A204.1 (cell line): ENCODE data around the gene LDHD.

ENCODE experiments used
- FAIRE-seq: peaks from 2 replicates; lab custom pipeline; 2012; peaks lifted over from hg19 to GRCh38; lab: Jason Lieb, UNC

LDHD gene

DNA sequence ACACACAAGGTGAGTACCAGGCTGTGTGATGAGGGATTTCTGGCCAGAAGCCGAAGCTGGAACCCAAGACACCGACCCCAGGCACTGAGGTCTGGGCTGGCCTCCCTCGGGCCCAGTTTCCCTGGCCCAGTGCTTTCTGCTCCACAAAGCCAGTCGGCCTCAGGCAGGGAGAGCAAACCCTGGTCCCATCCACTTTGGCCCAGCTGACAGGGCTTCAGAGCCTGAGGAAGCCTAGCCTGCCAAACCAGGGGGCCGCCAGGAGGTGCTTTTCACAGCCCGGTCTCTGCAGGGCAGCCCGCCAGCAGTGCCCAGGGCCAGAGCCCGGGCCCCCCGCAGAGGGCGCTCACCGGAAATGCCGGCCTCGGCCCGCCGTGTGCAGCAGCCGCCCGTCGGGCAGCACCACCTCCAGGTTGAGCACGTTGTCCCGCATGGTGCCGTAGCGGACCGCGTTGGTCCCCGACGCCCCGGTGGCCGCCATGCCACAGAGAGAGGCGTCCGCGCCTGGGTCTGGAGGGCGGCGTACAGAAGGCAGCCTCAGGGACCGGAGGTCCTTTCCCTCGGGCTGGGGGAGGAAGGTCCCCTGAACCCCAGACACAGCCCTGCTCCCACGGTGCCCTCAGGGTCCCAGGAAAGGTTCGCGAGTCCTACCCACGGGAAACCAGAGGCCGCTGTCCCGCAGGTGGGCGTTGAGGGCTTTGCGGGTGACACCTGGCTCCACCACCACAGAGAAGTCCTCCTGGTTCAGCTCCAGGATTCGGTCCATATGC is 2.2 kb downstream of the LDHD start:
- no peak for FAIRE-seq

DNA sequence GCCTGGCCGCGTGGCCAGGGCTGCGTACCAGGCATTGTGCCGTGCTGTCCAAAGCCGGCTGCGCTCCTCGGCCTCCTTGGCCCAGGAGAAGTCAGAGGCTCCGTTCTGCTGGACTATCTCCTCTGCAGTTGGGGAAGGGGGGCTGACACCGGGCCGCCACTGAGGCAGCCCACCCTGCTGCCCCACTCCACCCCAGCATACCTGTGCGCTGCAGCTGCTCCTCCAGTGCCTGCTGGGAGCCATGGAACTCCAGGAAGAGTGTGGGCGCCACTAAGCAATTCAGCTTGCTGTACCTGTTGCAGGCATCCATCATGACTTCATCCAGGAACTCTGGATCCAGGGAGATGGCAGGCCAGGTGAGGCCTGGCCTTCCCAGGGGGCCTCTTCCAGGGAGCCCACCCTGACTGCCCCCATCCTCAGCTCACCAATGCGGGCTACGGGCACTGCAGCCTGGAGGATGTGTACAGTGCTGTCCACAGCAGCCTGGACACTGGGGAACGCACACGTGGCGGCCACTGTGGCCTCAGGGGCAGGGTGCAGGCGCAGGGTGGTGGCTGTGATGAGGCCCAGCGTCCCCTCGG is 2.9 kb downstream of the LDHD start:
- no peak for FAIRE-seq

DNA sequence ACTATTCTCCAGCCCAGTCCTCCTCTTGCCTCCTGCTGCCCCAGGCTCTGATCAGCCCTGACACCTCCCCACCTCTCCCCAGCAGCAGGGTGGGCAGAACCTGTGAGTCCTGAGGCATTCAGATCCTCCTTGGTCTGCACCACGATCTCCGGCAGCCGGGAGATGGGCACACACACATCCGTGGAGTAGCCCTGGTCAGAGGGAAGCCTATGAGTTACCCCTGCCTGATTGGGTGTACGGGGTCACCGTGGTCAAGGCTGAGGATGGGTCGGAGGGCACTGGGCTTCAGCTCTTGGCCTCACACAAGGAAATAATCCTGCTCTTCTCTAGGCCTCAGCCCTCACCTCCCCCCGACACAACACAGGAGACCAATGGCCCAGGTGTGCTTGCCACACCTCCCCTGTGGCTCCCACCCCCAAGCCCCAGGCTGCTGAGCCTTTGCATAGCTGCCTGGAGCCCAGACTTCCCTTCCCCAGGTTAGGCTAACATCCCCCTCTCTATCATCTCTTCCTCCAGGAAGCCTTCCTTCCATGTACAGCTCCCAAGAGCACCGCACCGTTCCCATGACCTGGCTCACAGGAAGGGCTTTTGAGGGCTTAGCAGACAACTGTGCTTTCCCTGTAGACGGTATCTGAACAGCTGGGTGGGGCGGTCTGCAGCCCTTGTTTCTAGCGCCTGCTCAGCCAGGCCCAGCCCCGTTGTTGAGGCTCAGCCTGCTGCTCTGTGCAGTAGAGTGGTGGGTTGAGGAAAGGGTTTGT is 3.7 kb downstream of the LDHD start:
- no peak for FAIRE-seq

DNA sequence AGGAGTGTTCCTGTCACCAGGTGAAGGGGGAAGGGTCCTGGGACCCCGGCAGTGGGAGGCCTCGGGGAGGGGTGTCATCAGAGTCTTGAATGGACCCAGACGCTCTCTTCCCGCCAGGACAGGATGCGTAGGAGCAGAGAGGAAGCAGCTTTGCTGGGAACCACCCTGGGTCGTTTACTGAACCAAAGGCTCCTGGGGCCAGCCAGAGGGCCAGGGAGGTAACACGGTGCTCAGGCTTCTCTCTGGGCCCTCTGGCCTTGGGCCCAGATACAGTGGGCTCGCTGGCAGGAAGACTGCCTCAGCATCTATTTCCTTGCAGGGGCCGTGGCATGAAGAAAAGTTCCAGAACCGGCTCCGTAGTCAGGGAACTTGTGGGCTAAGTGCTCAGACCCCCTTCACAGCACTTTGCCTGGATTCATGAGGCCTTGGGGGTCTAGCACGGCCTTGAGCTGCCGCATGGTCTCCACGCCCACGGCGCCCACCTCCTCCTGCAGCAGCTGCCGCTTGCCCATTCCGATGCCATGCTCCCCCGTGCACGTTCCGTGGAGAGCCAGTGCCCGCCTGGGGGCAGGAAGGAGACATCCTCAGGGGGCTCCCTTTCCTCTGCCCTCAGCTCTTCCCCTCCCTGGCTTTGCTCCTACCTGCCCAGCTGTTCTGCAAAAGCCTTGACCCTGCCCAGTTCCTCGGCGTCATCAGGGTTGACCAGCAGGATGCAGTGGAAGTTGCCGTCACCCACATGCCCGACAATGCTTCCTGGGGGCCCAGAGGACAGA is 4.4 kb downstream of the LDHD start:
- no peak for FAIRE-seq

DNA sequence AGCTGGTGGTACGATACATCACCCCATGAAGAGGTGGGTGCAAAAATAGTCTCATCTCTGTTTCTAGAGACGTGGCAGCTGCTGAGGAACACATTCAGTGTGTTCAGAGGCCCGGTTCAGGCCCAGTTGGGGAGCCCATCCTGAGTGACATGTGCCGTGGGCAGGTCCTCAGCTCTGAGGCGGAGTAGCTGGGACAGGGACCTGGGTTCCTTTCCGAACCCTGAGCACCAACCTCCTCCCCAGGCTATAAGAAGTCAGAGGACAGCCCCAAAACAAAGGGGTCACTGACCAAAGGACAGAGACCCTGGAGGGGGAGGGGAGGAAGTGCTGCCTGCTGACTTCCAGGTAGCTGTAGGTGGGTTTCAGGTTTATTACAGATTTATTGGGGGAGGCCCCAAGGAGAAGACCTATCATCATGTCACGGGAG is 5.1 kb downstream of the LDHD start:
- FAIRE-seq, result no peak

DNA sequence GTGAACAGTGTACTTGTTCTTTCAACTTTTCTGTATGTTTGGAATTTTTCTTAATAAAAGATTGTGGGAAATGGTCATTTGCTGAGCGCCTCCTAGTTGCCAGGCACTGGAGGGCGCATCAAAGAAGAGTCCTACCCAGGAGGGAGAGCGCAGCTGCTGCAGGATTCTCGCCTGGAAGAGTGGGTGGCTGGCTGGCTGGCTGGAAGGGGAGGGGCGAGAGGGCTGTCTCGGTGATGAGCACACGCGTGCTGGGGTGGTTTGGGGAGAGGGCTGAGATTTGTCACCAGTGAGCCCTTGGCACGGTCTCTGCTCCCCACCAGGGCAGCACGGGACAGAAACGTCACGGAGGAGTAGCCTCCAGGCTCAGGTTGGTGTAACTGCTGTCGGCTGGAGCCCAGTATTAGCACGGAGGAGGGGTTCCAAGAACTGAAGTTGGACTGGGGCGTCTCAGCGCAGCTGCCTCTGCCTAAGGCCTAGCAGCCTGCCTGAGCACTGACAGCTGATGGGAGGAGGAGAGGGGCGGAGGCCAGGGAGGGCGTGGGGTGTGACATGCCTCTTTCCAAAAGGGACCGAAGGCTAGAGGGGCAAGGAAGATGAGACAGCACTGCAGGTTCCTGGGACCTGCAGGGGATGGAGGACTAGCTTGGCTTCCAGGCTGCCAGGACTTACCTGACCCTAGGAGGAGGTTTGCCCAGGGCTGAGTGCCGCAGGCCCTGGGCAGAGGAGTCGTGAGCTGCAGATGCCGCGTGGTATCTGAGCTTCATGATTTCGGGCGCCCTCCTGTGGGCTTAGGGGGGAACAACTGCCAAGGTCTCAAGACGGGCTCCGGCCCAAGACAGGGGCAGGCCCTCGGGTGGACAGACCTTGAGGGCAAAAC is 5.7 kb downstream of the LDHD start:
- no peak for FAIRE-seq

DNA sequence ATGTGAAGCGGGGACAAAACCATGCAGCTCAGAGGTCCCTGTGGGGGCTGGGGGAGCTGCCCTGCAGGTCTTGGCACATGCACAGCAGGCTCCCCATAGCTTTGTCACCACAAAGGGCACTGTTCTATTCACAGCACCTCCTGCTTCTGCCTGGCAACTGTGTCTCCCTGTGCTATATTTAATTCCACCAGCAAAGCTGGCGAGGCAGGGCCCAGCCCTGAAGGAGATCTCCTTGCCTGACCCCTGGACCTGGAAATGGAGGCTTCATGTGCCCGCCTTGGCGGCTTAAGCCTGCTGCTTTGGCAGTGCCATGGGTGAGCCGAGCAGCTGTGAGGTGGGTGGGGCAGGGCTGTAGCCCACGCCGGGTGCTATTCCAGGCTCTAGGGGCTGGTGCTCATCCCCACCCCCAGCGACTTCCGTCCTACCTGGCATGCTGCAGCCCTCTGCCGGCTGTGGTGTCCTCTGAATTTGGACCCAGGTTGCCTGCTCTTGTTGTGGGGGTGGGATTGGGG is 6.8 kb downstream of the LDHD start:
- no peak for FAIRE-seq

DNA sequence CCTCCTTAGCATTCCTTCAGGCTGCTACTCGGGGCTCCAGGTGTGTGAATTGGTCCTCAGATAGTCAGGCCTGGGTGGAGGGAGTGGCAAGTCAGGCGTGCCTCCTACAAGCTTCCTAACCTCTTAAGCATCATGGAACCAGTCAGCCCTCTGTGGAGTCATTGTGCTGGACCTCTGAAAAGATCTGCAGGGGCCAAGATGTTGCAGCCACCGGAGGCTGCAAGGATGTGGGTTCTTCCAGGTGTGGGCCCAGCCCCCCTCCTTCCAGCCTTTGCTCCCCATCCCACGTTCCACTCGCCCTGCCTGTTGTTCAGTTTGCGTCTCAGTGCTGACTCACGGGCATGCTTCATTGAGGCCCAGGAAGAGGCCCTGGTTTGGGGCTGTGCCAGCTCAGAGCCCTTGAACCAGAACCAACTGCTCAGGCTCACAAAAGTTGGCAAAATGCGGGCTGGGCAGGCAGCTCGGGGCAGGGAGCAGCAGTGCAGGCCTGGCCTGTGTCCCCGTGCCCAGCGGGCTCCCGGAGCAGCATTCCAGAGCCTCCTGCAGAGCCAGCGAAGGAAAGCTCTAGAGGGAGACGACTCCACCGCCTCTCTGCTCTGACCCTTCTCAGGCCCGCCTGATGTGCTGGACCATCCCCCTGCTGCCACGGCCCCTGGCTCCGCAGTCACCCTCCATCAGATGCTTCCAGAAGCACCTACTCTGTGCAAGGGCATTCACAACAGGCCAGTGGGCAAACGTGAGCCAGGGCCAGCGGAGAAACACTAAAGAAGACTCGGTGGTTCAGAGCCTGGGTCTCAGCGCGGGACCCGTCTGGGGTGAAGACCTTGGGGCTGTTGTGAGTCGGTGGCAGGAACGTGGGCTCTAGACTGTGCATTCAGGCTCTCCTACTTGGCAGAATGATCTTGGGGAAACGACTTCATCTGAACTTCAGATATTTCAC is 7.5 kb downstream of the LDHD start:
- no peak for FAIRE-seq

DNA sequence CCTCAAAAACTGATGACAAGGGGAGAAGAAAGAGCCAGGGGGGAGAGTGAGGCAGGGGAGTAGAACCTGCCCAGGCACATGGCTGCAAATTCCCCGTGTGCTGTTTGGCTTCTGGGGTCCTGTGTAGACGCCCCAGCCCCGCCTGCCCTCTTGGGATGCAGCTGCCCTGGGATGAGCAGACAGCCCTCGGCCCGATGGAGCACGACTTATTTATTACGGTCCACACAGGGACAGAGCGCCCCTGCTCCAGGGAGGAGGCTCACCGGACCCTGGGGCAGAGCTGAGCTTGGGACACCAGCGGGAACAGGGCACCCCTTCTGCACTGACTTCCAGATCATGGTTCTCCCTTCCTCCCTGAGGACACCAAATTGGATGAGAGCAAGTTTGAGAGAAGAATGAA is 9.1 kb downstream of the LDHD start:
- FAIRE-seq, result no peak

DNA sequence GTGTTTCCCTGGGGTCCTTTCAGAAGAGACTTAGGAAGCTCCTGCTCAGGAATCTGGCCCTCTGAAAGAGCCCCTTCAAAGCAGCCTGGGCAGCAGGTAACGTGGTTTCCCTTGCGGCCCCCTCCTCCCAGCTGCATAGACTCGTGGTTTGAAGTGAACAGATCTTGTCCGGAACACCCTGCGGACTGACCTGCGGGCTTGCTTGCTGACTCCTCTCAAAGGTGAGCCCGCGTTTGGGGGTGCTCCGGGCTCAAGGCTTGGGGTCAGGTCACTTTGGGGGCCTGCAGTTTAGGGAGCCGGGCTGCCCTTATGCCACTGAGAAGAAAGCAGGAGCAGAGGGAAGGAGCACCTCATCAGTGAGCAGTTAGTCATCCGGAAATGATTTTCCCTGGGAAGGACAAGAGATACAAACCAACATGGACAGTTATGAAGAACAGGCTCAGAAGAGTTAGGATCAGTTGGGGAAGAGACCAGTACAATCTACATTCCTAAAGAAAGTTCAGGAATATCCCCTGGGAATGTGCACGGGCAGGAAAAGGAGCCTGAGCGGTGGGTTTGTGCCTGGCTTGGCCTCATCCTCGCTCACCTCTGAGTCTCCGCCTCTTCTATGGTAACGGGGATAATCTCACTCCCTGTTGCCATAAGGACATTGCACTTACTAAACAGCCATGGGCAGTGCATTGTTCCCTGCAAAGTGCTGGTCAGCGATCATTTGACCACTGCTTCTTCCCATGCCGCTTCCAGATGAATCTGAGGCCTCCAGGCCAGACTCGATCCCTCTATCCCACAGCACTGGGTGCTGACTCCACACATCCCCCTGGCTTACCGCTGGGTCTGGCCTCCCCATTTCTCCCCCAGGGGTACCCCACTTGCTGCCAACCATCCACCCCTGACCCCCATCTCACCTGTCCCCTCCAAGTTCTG is 10.0 kb downstream of the LDHD start:
- no peak for FAIRE-seq

DNA sequence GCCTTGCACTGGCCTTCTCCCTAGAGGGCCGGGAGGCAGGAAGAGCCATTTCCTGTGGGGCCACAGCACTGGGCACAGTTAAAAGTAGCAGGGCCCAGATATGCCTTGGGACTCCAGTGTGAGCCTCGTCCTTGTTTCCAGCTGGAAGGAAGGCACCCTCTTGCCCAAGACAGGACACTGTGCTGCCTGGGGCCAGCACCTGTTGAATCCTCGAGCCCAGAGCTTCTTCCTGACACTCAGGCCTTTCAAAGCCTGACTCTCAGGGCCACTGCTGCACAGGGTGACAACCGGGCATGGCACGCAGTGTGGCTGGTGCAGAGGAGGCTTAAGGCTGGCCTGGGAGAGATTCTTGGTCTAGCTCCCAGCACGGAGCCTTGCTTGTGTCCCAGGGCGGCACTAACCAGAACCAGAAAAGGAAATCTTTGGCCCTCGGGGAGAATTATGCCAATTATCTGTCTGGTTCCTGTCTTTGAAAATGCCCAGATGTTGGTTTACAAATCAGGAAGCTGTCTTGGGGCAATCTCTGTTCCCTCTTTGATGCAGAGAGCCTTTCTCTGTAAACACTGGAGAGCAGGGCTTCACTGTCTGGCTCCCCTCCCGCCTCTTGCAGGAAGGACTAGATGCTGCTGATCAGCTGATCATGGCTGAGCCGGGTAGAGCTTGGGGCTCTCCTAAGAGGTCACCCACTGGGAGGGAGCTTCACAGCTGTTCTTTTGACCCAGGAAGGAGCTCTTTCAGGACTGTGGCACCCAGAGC is 11.1 kb downstream of the LDHD start:
- no peak for FAIRE-seq

DNA sequence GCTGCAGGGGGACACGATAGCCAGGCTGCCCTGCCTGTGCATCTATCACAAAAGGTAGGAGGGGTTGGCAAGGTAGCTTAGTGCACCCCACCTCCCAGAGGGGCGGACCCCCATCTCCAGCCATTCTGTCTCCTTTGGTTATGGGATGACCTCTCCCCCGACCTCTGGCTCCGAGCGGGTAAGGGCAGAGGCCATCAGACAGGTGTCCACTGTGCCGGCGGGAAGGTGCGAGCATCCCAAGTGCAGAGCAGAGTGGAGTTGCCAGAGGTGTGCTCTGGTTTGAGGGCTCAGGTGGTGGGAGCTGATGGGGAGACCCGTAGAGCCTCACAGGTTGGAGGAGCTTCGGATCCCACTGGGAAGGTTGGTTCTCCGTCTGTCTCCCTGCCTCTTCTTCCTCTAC is 11.7 kb downstream of the LDHD start:
- FAIRE-seq, result no peak

DNA sequence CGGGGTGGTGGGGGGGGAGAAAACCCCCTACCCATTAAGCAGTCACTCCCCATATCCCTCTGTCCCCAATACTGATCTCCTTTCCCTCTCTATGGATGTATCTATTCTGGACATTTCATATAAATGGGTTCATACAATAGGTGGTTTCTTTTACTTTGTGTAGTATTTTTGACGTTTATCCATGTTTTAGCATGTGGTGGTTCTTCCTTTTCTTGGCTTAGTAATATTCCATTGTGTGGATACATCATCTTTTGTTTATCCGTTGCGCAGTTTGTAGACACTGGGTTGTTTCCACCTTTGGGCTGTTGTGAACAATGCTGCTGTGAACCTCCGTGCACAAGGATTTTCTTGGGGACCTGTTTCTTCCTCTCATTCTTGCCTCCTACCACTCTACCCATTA is 12.6 kb downstream of the LDHD start:
- no peak for FAIRE-seq

DNA sequence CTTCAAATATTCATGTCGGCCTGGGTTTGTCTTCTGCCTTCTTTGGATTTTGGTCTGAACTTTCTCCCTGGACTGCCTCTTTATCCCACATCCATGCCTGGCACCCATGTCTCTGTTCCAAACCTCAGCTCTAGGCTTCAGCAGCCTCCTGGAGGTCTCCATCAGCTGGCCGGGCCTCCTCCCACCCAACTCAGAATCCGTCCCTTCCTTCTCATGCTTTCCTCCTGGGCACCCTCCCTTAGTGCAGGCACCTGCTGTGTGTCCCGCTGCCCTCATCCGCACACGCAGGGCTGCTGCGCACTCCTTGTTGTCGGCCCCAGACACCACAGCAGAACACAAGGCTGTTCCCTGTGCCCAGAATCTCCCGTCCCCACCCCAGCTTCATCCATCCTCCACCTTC is 14.0 kb downstream of the LDHD start:
- FAIRE-seq, result no peak

DNA sequence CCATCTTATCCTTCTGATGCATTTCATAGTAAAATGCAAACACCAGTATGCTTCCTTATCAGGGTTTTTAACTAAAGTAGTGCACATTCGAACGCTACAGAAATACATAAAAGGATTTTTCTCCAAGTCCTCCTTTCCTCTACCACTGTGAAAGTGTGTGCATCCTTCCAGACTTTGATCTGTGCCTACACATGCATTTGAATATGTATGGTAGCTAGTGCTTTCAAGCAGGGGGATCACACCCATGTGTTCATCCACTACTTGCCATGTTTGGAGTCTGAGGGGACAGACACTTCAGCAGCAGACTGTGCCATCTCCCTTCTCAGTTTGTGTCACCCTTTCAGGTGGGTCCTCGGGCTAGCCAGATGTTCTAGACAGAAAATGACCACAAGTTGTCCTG is 14.9 kb downstream of the LDHD start:
- no peak for FAIRE-seq

DNA sequence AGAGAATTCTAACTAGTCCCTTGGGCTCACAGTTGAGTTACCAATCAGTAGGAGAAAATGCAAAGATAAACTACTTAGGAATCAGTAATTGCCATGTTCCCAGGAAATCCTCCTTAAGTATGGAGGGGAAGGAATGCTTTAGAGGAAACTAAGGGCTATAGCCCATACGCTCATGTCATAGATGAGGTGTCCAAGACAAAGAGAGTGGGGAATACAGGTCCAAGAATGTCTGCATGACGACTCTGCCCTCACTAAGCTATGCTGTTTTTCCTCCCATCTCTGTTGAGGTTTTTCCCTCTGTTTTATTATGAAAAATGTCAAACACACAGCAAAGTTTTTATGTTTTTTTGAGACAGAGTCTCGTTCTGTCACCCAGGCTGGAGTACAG is 16.0 kb downstream of the LDHD start:
- FAIRE-seq, result no peak

DNA sequence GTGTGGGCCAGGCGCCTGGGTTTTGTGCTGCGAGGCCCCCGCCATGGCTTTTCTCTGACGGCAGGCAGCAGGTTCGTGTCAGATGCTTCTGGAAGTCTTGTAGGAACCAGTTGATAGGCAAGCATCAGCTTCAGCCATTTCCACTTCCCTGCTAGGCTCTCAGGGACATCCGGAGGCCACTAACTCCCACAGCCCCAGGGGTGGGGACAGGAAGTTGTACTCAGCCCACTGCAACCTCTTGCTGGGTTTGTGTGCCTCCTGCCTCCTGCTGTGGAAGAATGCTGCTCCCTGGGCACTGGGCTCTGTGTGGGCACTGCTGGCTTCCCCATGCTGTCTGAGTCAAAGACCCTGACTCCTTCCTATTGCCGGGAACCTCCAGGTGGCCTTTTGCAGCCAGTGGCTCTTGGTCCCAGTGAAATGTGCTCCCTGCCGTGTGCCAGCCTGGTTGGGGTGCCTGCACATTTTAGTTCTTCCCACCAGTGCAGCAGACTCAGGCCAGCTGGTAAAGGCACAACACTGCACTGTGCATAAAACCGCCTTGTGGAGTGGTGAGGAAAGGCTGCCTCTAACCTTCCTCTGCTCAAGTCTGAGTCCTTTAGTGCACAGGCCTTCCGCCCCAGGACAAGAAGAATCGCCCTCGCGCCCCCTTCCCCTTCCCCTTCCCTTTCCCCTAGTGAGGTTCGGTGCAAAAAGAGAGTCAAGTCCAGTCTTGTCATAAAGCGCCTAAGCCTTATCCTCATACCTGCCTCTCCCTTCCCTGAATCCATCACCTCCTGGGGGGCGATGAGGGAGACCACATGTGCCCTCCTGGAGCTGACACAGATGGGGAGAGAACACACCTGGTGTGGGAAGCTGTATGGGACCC is 16.6 kb downstream of the LDHD start:
- no peak for FAIRE-seq
